ENCODE results near the gene SARS2. TPM values are rescaled to one million over a fixed set of nuclear protein-coding genes. Genes with fewer than 3 reads are reported as not detected.

The SARS2 gene
- total RNA-seq, 1 donor from 2014 or later, result 61.3 TPM

DNA sequence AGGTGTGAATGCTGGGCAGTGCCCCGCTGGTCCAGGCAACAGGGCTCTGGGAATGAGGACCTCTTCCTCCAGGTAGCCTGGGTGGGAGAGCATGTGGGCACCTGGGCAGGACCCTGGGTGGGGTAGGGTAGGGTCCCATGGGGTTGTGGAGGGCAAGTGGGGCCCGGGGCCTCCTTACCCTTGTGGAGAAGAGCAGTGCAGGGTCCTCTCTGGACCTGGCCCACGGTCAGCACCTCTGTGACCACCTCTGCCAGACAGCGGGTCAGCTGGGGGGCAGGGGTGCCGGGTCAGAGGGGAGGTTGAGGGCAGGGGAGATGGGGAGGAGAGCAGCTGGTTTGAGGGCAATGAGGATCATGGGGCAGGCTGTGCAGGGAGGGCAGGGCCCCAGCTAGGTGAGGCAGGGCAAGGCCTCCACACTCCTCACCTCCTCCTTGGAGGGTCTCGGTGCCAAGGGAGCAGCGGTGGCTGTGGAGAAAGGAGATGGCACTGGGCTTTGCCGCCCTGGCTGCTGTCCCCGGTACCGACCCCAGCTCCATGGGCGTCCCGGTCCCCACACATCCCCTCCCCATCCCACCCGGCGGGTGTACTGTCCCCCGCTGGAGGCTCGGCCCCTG is 19.1 kb downstream of the SARS2 start:
- Mint-ChIP-seq H3K27ac (no peak overlapping the region), H3K4me3 (no peak overlapping the region), H3K36me3 (peaks cover 7% of the 10 kb centered on the region), H3K9me3 (no peaks in the 10 kb centered on the region), H3K27me3 (ENCODE audit: low read depth) (no peaks in the 10 kb centered on the region), H3K4me1 (no peaks in the 10 kb centered on the region)
- TF ChIP-seq, protein P1, sequence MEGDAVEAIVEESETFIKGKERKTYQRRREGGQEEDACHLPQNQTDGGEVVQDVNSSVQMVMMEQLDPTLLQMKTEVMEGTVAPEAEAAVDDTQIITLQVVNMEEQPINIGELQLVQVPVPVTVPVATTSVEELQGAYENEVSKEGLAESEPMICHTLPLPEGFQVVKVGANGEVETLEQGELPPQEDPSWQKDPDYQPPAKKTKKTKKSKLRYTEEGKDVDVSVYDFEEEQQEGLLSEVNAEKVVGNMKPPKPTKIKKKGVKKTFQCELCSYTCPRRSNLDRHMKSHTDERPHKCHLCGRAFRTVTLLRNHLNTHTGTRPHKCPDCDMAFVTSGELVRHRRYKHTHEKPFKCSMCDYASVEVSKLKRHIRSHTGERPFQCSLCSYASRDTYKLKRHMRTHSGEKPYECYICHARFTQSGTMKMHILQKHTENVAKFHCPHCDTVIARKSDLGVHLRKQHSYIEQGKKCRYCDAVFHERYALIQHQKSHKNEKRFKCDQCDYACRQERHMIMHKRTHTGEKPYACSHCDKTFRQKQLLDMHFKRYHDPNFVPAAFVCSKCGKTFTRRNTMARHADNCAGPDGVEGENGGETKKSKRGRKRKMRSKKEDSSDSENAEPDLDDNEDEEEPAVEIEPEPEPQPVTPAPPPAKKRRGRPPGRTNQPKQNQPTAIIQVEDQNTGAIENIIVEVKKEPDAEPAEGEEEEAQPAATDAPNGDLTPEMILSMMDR (IDR thresholded peaks at IDR 0.05; ENCODE audit: unreplicated experiment), result no peak
- no peak for DNase-seq (ENCODE audit: low spot score in 2 of 2, unreplicated experiment in 2 of 2)

DNA sequence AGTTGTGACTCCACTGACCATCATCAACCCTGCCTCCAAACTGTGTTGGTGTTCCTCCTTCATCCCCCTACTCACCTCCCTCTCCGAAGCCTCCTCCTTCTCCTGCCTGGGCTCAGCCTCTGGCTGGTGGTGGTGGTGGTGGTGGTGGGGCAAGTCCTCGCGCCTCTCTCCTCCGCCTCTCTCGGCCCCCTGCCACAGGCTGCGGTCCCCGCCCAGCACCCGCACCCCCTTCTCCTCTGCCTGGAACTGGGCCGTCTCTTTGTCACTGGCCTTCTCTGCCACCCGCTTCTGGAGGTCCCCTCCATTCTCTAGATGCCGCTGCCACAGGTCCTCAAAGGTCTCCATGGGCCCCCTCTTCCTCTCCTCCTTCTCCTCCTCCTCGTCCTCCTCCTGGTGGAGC is 20.1 kb downstream of the SARS2 start:
- DNase-seq (ENCODE audit: low spot score in 2 of 2, unreplicated experiment in 2 of 2), result no peak
- no peak overlapping the region for H3K4me3 Mint-ChIP-seq
- TF ChIP-seq, protein P1 (IDR thresholded peaks at IDR 0.05; ENCODE audit: unreplicated experiment), result no peak
- no peaks in the 10 kb centered on the region for H3K9me3 Mint-ChIP-seq
- H3K4me1 Mint-ChIP-seq, result no peaks in the 10 kb centered on the region
- H3K36me3 Mint-ChIP-seq, result peaks cover 7% of the 10 kb centered on the region
- H3K27me3 Mint-ChIP-seq (ENCODE audit: low read depth), result no peaks in the 10 kb centered on the region
- no peak overlapping the region for H3K27ac Mint-ChIP-seq

DNA sequence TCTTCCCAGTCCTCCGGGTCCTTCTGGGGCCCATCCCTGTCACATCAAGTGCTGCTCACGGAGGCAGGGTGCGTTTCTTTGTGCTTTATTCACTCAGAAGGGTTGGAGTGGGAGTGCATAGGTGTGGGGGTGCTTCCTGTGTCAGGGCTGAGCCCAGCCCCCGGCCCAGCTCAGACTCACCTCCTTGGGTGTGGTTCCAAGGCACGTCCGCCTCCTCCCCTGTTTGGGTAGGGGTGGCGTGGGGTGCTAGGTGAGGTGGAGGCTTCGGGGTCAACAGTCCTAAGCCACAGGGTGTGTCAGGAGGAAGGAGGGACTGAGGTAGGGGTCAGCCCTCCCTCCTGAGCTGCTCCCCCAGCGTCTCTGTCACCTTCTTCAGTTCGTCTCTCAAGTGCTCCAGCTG is 21.7 kb downstream of the SARS2 start:
- Mint-ChIP-seq H3K36me3 (peaks cover 12% of the 10 kb centered on the region), H3K9me3 (no peaks in the 10 kb centered on the region), H3K4me3 (no peak overlapping the region), H3K27me3 (ENCODE audit: low read depth) (no peaks in the 10 kb centered on the region), H3K4me1 (no peaks in the 10 kb centered on the region), H3K27ac (no peak overlapping the region)
- no peak for DNase-seq (ENCODE audit: low spot score in 2 of 2, unreplicated experiment in 2 of 2)
- TF ChIP-seq, protein P1 (IDR thresholded peaks at IDR 0.05; ENCODE audit: unreplicated experiment), result no peak

DNA sequence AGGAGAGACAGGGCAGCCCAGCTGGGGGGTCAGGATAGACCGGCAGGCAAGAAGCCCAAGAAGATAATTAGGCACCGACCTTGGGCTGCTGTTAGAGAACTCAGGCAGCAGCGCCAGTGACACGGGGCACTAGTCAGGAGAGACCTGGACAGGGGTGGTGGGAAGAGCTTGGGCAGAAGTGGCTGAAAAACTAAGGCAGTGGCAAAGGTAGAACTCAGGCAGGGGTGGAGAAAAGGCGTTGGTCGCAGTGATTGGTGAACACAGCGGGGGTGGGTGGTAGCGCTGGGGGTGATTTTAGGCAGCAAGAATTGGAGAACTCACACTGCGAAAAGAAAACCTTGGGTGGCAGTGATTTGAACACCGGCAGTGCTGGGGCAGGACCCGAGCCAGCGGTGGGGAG is 22.9 kb downstream of the SARS2 start:
- Mint-ChIP-seq H3K9me3 (no peaks in the 10 kb centered on the region), H3K27ac (no peak overlapping the region), H3K4me3 (no peak overlapping the region), H3K36me3 (peaks cover 15% of the 10 kb centered on the region), H3K4me1 (no peaks in the 10 kb centered on the region), H3K27me3 (ENCODE audit: low read depth) (no peaks in the 10 kb centered on the region)
- DNase-seq (ENCODE audit: low spot score in 2 of 2, unreplicated experiment in 2 of 2), result no peak
- TF ChIP-seq, protein P1 (IDR thresholded peaks at IDR 0.05; ENCODE audit: unreplicated experiment), result no peak

DNA sequence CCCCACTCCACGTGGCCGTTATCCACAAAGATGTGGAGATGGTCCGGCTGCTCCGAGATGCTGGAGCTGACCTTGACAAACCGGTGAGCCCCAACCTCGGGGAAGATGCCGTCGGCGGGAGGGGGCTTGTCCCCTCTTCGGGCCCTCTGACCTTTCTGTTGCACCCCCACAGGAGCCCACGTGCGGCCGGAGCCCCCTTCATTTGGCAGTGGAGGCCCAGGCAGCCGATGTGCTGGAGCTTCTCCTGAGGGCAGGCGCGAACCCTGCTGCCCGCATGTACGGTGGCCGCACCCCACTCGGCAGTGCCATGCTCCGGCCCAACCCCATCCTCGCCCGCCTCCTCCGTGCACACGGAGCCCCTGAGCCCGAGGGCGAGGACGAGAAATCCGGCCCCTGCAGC is 23.3 kb downstream of the SARS2 start:
- TF ChIP-seq, protein P1 (IDR thresholded peaks at IDR 0.05; ENCODE audit: unreplicated experiment), result no peak
- Mint-ChIP-seq H3K4me3 (no peak overlapping the region), H3K27ac (no peak overlapping the region), H3K36me3 (peaks cover 15% of the 10 kb centered on the region), H3K9me3 (no peaks in the 10 kb centered on the region), H3K4me1 (no peaks in the 10 kb centered on the region), H3K27me3 (ENCODE audit: low read depth) (no peaks in the 10 kb centered on the region)
- no peak for DNase-seq (ENCODE audit: low spot score in 2 of 2, unreplicated experiment in 2 of 2)

DNA sequence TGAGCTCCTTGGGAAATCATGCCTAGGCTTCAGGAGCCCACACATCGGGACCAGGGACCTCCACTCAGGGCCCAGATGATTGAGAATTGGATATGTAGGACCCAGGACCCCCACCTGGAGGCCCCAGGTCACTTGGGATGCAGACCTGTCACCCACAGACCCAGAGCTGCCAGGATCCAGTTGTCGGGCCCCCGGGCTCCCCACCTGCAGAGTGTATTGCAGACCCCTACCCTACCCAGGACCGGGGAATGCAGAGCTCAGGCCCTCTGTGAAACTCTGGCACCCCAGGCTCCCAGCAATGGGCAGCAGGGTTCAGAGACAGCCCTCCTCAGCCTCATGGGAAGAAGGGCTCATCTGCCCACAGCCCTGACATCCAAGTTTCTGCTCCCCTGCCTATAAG is 24.9 kb downstream of the SARS2 start:
- no peaks in the 10 kb centered on the region for H3K27me3 Mint-ChIP-seq (ENCODE audit: low read depth)

More for the DNA sequence above, 24.9 kb downstream of the SARS2 start:
- TF ChIP-seq, protein P1 (IDR thresholded peaks at IDR 0.05; ENCODE audit: unreplicated experiment), result no peak
- DNase-seq (ENCODE audit: low spot score in 2 of 2, unreplicated experiment in 2 of 2), result no peak
- peaks cover 3% of the 10 kb centered on the region for H3K4me1 Mint-ChIP-seq
- H3K4me3 Mint-ChIP-seq, result no peak overlapping the region
- peaks cover 15% of the 10 kb centered on the region for H3K36me3 Mint-ChIP-seq
- no peaks in the 10 kb centered on the region for H3K9me3 Mint-ChIP-seq
- H3K27ac Mint-ChIP-seq, result no peak overlapping the region

All from mesothelial cell of epicardium (in vitro differentiated cells).